Nephron progenitor cell (in vitro differentiated cells): ENCODE results near the gene SLC9C1.

Source experiments
- DNase-seq: peaks from one replicate; pipeline ENCODE4 v3.0.0; 2021
- H3K27ac Mint-ChIP-seq: 2 replicates; pipeline ENCODE4 v1.8.0; 2021; ENCODE audit warnings: mild to moderate bottlenecking, moderate library complexity, mixed read lengths
- H3K27me3 Mint-ChIP-seq: 2 replicates; pipeline ENCODE4 v1.8.0; 2021; ENCODE audit warnings: mild to moderate bottlenecking, low read depth, mixed read lengths; ENCODE audit not compliant: poor library complexity
- H3K36me3 Mint-ChIP-seq: 2 replicates; pipeline ENCODE4 v1.8.0; 2021; ENCODE audit warnings: low read depth, mixed read lengths
- H3K4me1 Mint-ChIP-seq: 2 replicates; pipeline ENCODE4 v1.8.0; 2021; ENCODE audit warnings: mixed read lengths
- H3K4me3 Mint-ChIP-seq: 2 replicates; pipeline ENCODE4 v1.8.0; 2021; ENCODE audit warnings: mild to moderate bottlenecking, moderate library complexity, mixed read lengths
- H3K9me3 Mint-ChIP-seq: 2 replicates; pipeline ENCODE4 v1.8.0; 2021; ENCODE audit warnings: mild to moderate bottlenecking, moderate library complexity, mixed read lengths
- CTCF ChIP-seq: fragments of 200-600 bp; sonication (generic); IDR thresholded peaks from 2 replicates; pipeline ENCODE4 v1.5.0; 2021; ENCODE audit warnings: antibody characterized with exemption

Gene SLC9C1

DNA sequence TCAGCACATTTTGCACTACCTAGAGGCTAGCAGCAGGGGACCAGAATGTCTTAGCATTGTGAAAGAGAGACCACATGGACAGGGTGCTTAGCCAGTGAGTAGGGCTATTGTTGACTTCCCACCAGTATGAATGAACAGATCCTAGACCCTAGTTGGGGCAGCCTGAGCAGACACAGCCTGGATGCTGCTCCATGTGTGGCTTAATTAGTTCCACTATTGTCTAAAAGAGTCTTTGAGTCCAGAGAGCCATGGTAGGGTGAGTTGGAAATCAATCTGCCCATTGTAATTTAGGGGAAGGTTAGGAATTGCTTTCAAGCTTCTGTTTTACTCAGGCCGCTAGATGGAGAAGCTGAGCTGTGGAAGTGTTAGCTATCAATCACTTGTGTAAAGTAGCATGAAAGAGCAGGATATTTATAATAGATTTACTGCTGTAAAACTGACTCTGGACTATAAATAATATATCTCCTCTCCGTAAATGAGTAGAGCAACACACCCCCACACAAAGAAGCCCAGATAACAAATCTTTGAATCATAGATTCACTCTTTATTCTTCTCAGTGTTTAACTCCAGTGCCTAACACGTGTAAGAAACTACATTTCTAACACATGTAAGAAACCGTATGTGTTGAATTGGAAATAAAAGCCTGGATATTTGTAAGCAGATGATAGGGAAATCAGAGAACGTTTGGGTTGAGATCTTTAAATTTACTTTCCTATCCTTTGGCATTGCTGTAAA is 156.9 kb downstream of the SLC9C1 start:
- no peaks in the 10 kb centered on the region for H3K27me3 Mint-ChIP-seq
- H3K4me1 Mint-ChIP-seq: peaks cover 57% of the 10 kb centered on the region
- peak; percentile 54 for TF ChIP-seq CTCF
- peaks cover 9% of the 10 kb centered on the region for H3K36me3 Mint-ChIP-seq
- H3K9me3 Mint-ChIP-seq: no peaks in the 10 kb centered on the region
- peak; percentile 36 for DNase-seq
- H3K27ac Mint-ChIP-seq: peak overlapping the region; percentile 23
- no peak overlapping the region for H3K4me3 Mint-ChIP-seq

DNA sequence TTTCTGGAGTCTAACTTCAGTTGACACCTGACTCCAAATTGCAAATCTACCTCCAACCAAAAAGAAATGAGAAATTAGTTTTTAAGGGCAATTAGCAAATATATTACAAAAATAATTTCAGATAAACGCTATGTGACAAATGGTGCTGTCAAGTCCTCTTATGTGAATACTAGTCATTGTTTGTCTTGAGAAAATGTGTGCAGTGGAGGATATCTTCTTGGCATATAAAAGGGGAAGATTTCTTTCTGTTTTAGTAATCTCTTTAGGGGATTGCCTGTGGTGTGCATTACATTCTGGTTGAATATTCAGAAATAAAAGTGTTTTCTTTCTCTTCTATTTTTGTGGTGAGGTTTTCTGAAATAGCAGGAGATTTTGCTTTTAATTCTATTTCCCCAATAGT is 158.0 kb downstream of the SLC9C1 start:
- Mint-ChIP-seq H3K27ac (no peak overlapping the region), H3K4me3 (no peak overlapping the region), H3K9me3 (no peaks in the 10 kb centered on the region), H3K36me3 (peaks cover 14% of the 10 kb centered on the region), H3K27me3 (no peaks in the 10 kb centered on the region), H3K4me1 (peaks cover 53% of the 10 kb centered on the region)
- TF ChIP-seq CTCF: no peak
- no peak for DNase-seq

- H3K9me3 Mint-ChIP-seq: no peaks in the 10 kb centered on the region
- no peak overlapping the region for H3K27ac Mint-ChIP-seq
- peaks cover 64% of the 10 kb centered on the region for H3K4me1 Mint-ChIP-seq
- peaks cover 29% of the 10 kb centered on the region for H3K36me3 Mint-ChIP-seq
- TF ChIP-seq CTCF: no peak
- H3K27me3 Mint-ChIP-seq: no peaks in the 10 kb centered on the region
- no peak for DNase-seq
- no peak overlapping the region for H3K4me3 Mint-ChIP-seq
These were observed 159.5 kb downstream of the SLC9C1 start for GRCh38 chr3:112134335-112135124.

DNA sequence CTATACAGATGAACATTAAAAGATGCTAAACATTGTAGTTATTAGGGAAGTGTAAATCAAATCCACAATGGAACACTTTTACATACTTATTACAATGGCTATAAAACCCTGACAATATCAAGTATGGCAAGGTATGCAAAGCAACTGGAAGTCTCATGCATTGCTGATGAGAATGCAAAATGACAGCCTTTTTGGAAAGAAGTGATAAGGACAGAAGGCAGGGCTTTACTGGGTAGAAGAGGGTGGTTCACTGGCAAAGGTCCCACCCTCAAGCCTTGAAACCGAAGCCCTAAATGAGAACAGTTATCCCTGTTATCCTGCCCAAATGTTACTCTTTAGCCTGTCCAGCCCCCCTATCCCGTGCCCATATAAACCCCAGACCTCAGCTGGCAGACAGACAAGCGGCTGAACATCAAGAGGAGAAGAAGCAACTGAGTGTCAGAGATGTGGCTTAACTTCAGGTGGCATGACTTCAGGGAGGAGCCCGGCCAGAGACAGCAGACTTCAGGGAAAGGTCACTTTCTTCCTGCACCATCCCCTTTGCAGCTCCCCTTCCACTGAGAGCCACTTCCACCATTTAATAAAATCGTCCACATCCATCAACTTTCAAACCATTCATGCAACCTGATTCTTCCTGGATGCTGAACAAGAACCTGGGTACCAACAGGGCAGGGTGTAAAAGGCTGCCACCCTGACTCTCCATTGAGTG is 160.2 kb downstream of the SLC9C1 start:
- H3K36me3 Mint-ChIP-seq: peaks cover 37% of the 10 kb centered on the region
- TF ChIP-seq CTCF: no peak
- peaks cover 71% of the 10 kb centered on the region for H3K4me1 Mint-ChIP-seq
- H3K27ac Mint-ChIP-seq: peak overlapping the region; percentile 59
- H3K27me3 Mint-ChIP-seq: no peaks in the 10 kb centered on the region
- no peaks in the 10 kb centered on the region for H3K9me3 Mint-ChIP-seq
- no peak for DNase-seq
- no peak overlapping the region for H3K4me3 Mint-ChIP-seq

DNA sequence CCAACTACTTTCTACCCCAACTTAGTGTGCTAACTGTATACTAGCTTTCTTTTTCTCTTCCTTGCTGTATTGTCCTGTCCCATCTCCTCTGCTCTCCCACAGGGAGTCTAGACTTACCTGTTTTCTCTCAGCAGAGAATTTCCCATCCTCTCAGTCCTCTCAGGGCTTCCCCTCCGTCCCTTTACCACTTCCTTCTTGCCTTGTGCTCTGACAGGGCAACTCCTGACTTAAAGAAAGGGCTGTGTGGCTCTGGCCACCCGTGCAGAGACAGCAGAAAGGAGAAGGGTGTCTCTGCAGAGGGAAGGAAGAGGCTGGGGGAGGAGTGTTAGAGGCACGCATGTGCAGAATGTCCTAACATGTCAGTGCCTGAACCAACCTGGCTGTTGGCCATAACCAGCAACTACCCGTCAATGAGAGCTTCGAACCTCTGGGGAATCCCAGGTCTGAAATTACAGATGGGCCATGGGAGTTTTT is 161.0 kb downstream of the SLC9C1 start, which contains the start of gene GCSAM:
TSS of gene GCSAM (minus strand) at position 274 of the 474 bp plus-strand sequence. CDS start at position 146, 128 bp downstream.
- no peak for DNase-seq
- Mint-ChIP-seq H3K4me1 (peaks cover 76% of the 10 kb centered on the region), H3K9me3 (no peaks in the 10 kb centered on the region), H3K36me3 (peaks cover 45% of the 10 kb centered on the region), H3K27me3 (no peaks in the 10 kb centered on the region), H3K27ac (peak within 1 kb of the TSS; percentile 97), H3K4me3 (no peak within 1 kb of the TSS)
- TF ChIP-seq CTCF: no peak
